Activated naive CD4-positive, alpha-beta T cell treated with anti-CD3 and anti-CD28 coated beads for 36 hours (primary cell): Measurements from ENCODE around the gene SRPK3. TPM values are rescaled to one million over a fixed set of nuclear protein-coding genes. Genes with fewer than 3 reads are reported as not detected.
"Not testable (repeated sequence)": the region's sequence is repeated elsewhere in the genome, so short reads cannot be mapped to it uniquely, and the experiment has no call there.

Experiments
- CTCF ChIA-PET: fragments of 350-600 bp; sonication (Branson Sonifier 250); formaldehyde crosslinking; loops from one replicate; lab custom pipeline; 2021; ENCODE audit warnings: antibody characterized with exemption; lab: Charles Lee
- DNase-seq: peaks from one replicate; pipeline ENCODE4 v3.0.0-alpha.2; 2020
- H3K27ac Mint-ChIP-seq: one replicate; pipeline ENCODE4 v1.8.0; 2021; ENCODE audit warnings: mild to moderate bottlenecking, mixed read lengths
- H3K27me3 Mint-ChIP-seq: one replicate; pipeline ENCODE4 v1.8.0; 2021; ENCODE audit warnings: low read depth, mixed read lengths
- H3K36me3 Mint-ChIP-seq: one replicate; pipeline ENCODE4 v1.8.0; 2021; ENCODE audit warnings: low read depth, mixed read lengths
- H3K4me1 Mint-ChIP-seq: one replicate; pipeline ENCODE4 v1.8.0; 2021; ENCODE audit warnings: low read depth, mixed read lengths
- H3K4me3 Mint-ChIP-seq: one replicate; pipeline ENCODE4 v1.8.0; 2021; ENCODE audit warnings: mild to moderate bottlenecking, moderate library complexity, mixed read lengths
- H3K9me3 Mint-ChIP-seq: one replicate; pipeline ENCODE4 v1.8.0; 2021; ENCODE audit warnings: mixed read lengths
- intact Hi-C: fragments of 100-400 bp; cut with micrococcal nuclease; formaldehyde crosslinking; loops from one replicate; pipeline ENCODE4 v1.15.1; 2023
- total RNA-seq, 2 experiments: library from RNA; stranded (reverse); gene quantifications; one replicate each; pipeline ENCODE4 v1.2.3, GENCODE V29; 2021

Gene SRPK3
- total RNA-seq, 2 experiments from 2014 or later, result not detected

- Mint-ChIP-seq H3K27ac (no peak overlapping the region), H3K4me3 (no peak overlapping the region), H3K4me1 (peaks cover 23% of the 10 kb centered on the region), H3K36me3 (no peaks in the 10 kb centered on the region), H3K27me3 (no peaks in the 10 kb centered on the region), H3K9me3 (no peaks in the 10 kb centered on the region)
- no peak for DNase-seq
- CTCF ChIA-PET, result no interaction called here
- intact Hi-C loops, result no loop called here
Measured at GRCh38 chrX:153814591-153815315, 33.9 kb downstream of the SRPK3 start.

- no peaks in the 10 kb centered on the region for H3K27me3 Mint-ChIP-seq
- intact Hi-C loops, result no loop called here
- peak; percentile 60 for DNase-seq
- H3K4me3 Mint-ChIP-seq, result peak overlapping the region; percentile 5
- H3K27ac Mint-ChIP-seq, result no peak overlapping the region
- peaks cover 38% of the 10 kb centered on the region for H3K4me1 Mint-ChIP-seq
- CTCF ChIA-PET, result interaction anchor here (0.7 to 1.5 kb wide), 3 partner anchors 53 to 633 kb away, joined by 3 to 5 read pairs (median 3); partner anchors contain the start of gene PLXNB3
- no peaks in the 10 kb centered on the region for H3K36me3 Mint-ChIP-seq
- H3K9me3 Mint-ChIP-seq, result no peaks in the 10 kb centered on the region
Measured at GRCh38 chrX:153816831-153817690, 36.2 kb downstream of the SRPK3 start.

- H3K27me3 Mint-ChIP-seq, DNase-seq, H3K9me3 Mint-ChIP-seq, H3K27ac Mint-ChIP-seq, H3K36me3 Mint-ChIP-seq: not testable (repeated sequence)
- CTCF ChIA-PET, result interaction anchor here (0.7 to 1.6 kb wide), 3 partner anchors 45 to 632 kb away, joined by 3 to 4 read pairs (median 3); no protein-coding TSS in a partner anchor
- Mint-ChIP-seq H3K4me1 (peaks cover 45% of the 10 kb centered on the region), H3K4me3 (peak overlapping the region; percentile 29)
- intact Hi-C loops, result loop anchor here (2.0 kb wide), 1 partner anchor 23 kb away; the partner anchor contains the start of genes IDH3G and SSR4
Measured at GRCh38 chrX:153818064-153818463, 37.2 kb downstream of the SRPK3 start.

- Mint-ChIP-seq H3K27ac (no peak overlapping the region), H3K27me3 (no peaks in the 10 kb centered on the region), H3K36me3 (no peaks in the 10 kb centered on the region), H3K4me1 (peaks cover 48% of the 10 kb centered on the region), H3K9me3 (no peaks in the 10 kb centered on the region), H3K4me3 (peak overlapping the region; percentile 60)
- intact Hi-C loops, result loop anchor here (2.0 kb wide), 1 partner anchor 24 kb away; the partner anchor contains the start of genes IDH3G and SSR4
- peak; percentile 42 for DNase-seq
- CTCF ChIA-PET, result interaction anchor here (0.8 to 1.6 kb wide), 2 partner anchors 44 to 108 kb away, joined by 3 to 4 read pairs; no protein-coding TSS in a partner anchor
Measured at GRCh38 chrX:153818571-153819383, 37.9 kb downstream of the SRPK3 start.

GRCh38 chrX:153819384-153820040 lies 38.7 kb downstream of the SRPK3 start:
- intact Hi-C loops, result loop anchor here (2.0 to 5.0 kb wide), 2 partner anchors 25 to 58 kb away; partner anchors contain the start of genes IDH3G and SSR4
- Mint-ChIP-seq H3K9me3 (no peaks in the 10 kb centered on the region), H3K27me3 (no peaks in the 10 kb centered on the region), H3K4me1 (peaks cover 48% of the 10 kb centered on the region), H3K36me3 (no peaks in the 10 kb centered on the region), H3K27ac (no peak overlapping the region), H3K4me3 (peak overlapping the region; percentile 59)
- CTCF ChIA-PET, result interaction anchor here (1.6 kb wide), 1 partner anchor 108 kb away, joined by 4 read pairs; no protein-coding TSS in a partner anchor
- no peak for DNase-seq

GRCh38 chrX:153820601-153821000 lies 39.8 kb downstream of the SRPK3 start:
- no peaks in the 10 kb centered on the region for H3K36me3 Mint-ChIP-seq
- intact Hi-C loops, result loop anchor here (5.0 kb wide), 1 partner anchor 57 kb away; no protein-coding TSS in a partner anchor
- H3K27me3 Mint-ChIP-seq, result no peaks in the 10 kb centered on the region
- no peak overlapping the region for H3K27ac Mint-ChIP-seq
- peaks cover 42% of the 10 kb centered on the region for H3K4me1 Mint-ChIP-seq
- DNase-seq, result no peak
- CTCF ChIA-PET, result no interaction called here
- no peaks in the 10 kb centered on the region for H3K9me3 Mint-ChIP-seq
- H3K4me3 Mint-ChIP-seq, result no peak overlapping the region

- intact Hi-C loops, result loop anchor here (5.0 kb wide), 1 partner anchor 56 kb away; no protein-coding TSS in a partner anchor
- Mint-ChIP-seq H3K9me3 (no peaks in the 10 kb centered on the region), H3K27me3 (no peaks in the 10 kb centered on the region), H3K4me3 (no peak overlapping the region), H3K36me3 (no peaks in the 10 kb centered on the region), H3K4me1 (peaks cover 42% of the 10 kb centered on the region), H3K27ac (no peak overlapping the region)
- CTCF ChIA-PET, result no interaction called here
- DNase-seq, result no peak
Measured at GRCh38 chrX:153821066-153821465, 40.2 kb downstream of the SRPK3 start.

GRCh38 chrX:153824348-153824747 lies 43.5 kb downstream of the SRPK3 start:
- Mint-ChIP-seq H3K4me3 (no peak overlapping the region), H3K36me3 (no peaks in the 10 kb centered on the region), H3K27me3 (no peaks in the 10 kb centered on the region), H3K9me3 (no peaks in the 10 kb centered on the region), H3K27ac (no peak overlapping the region), H3K4me1 (peaks cover 35% of the 10 kb centered on the region)
- CTCF ChIA-PET, result no interaction called here
- intact Hi-C loops, result loop anchor here (5.0 kb wide), 1 partner anchor 53 kb away; no protein-coding TSS in a partner anchor
- no peak for DNase-seq

GRCh38 chrX:153825042-153825441 lies 44.2 kb downstream of the SRPK3 start:
- peaks cover 32% of the 10 kb centered on the region for H3K4me1 Mint-ChIP-seq
- no peaks in the 10 kb centered on the region for H3K9me3 Mint-ChIP-seq
- H3K27me3 Mint-ChIP-seq, result no peaks in the 10 kb centered on the region
- H3K36me3 Mint-ChIP-seq, result no peaks in the 10 kb centered on the region
- CTCF ChIA-PET, result no interaction called here
- intact Hi-C loops, result no loop called here
- no peak overlapping the region for H3K27ac Mint-ChIP-seq
- no peak for DNase-seq
- no peak overlapping the region for H3K4me3 Mint-ChIP-seq

- CTCF ChIA-PET, result no interaction called here
- H3K9me3 Mint-ChIP-seq, result no peaks in the 10 kb centered on the region
- DNase-seq, result no peak
- peaks cover 17% of the 10 kb centered on the region for H3K4me1 Mint-ChIP-seq
- no peaks in the 10 kb centered on the region for H3K27me3 Mint-ChIP-seq
- no peak overlapping the region for H3K27ac Mint-ChIP-seq
- H3K36me3 Mint-ChIP-seq, result no peaks in the 10 kb centered on the region
- no peak overlapping the region for H3K4me3 Mint-ChIP-seq
- intact Hi-C loops, result no loop called here
Measured at GRCh38 chrX:153827016-153827415, 46.2 kb downstream of the SRPK3 start.

GRCh38 chrX:153827903-153828302 lies 47.1 kb downstream of the SRPK3 start:
- Mint-ChIP-seq H3K4me1 (peaks cover 9% of the 10 kb centered on the region), H3K27ac (no peak overlapping the region), H3K4me3 (no peak overlapping the region), H3K36me3 (no peaks in the 10 kb centered on the region), H3K27me3 (no peaks in the 10 kb centered on the region), H3K9me3 (no peaks in the 10 kb centered on the region)
- DNase-seq, result no peak
- intact Hi-C loops, result no loop called here
- CTCF ChIA-PET, result no interaction called here
